ENCODE results near the gene SUPT20HL1.

Gene SUPT20HL1

DNA sequence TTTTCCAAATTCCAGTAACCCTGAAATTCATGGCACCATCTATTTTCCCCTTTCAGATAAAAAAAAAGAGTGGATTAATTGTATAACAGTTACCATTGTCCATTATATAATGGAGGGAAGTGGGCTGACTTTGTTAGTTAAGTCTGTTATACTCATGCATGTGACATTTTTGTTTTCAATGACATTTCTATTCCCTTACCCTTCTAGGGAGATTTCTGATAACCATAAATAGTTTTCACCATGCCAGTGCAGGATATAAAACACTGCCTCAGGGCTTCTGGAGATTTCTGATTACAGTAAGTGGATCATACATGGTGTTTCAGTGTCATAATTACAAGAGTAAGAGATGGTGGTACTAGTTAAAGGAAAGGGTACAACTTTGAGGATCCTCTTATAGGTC, 45.5 kb downstream of the SUPT20HL1 start:
- Histone ChIP-seq H3K27ac (ENCODE audit: low read depth, low read length) (no peak overlapping the region), H3K4me3 (ENCODE audit: low read depth in 1 of 2, low read length in 2 of 2) (no peak overlapping the region), H3K9ac (ENCODE audit: low read length) (no peak overlapping the region), H3K27me3 (ENCODE audit: control insufficient read depth in 1 of 2, insufficient read depth in 2 of 2, low read length in 2 of 2) (no peaks in the 10 kb centered on the region), H3K36me3 (ENCODE audit: insufficient read depth, low read length) (no peaks in the 10 kb centered on the region), H3K9me3 (ENCODE audit: low read length) (no peaks in the 10 kb centered on the region), H3K4me1 (ENCODE audit: insufficient read depth, low read length) (no peaks in the 10 kb centered on the region)

Measured in muscle layer of colon (tissue), 2 donors.